ENCODE results near the gene TOMM40. TPM values are rescaled to one million over a fixed set of nuclear protein-coding genes. Genes with fewer than 3 reads are reported as not detected.

Gene TOMM40
- total and polyA plus RNA-seq, 2 of the 13 experiments (the other 11 are each of a cell fraction or from before 2014, with no cell fraction given): 72.0 to 110 TPM

- TF ChIP-seq ZNF577 (CRISPR knock-in tag; IDR thresholded peaks at IDR 0.05; ENCODE audit: borderline replicate concordance, low read depth) (no peak), HOXA3 (CRISPR knock-in tag; IDR thresholded peaks at IDR 0.05) (peak; percentile 14; the same call in 1 of the 2 replicates), ELF3 (CRISPR knock-in tag; IDR thresholded peaks at IDR 0.05) (peak; percentile 53), HMGXB4 (CRISPR knock-in tag; IDR thresholded peaks at IDR 0.05; ENCODE audit: borderline replicate concordance in 1 of 2, low read depth in 1 of 2) (no peak), ZNF563 (CRISPR knock-in tag; IDR thresholded peaks at IDR 0.05) (no peak; the same call in 1 of the 2 replicates), MAFG (CRISPR knock-in tag; IDR thresholded peaks at IDR 0.05) (no peak), ZBTB44 (CRISPR knock-in tag; IDR thresholded peaks at IDR 0.05) (no peak), ATF3 (CRISPR knock-in tag; IDR thresholded peaks at IDR 0.05) (no peak), TFDP2 (CRISPR knock-in tag; IDR thresholded peaks at IDR 0.05) (no peak), TERF1 (CRISPR knock-in tag; IDR thresholded peaks at IDR 0.05) (no peak), ZNF484 (CRISPR knock-in tag; IDR thresholded peaks at IDR 0.05; ENCODE audit: borderline replicate concordance, low read depth) (no peak), SCMH1 (CRISPR knock-in tag; IDR thresholded peaks at IDR 0.05; ENCODE audit: borderline replicate concordance) (no peak), ZNF350 (CRISPR knock-in tag; IDR thresholded peaks at IDR 0.05; ENCODE audit: borderline replicate concordance, low read depth) (no peak), HIVEP1 (CRISPR knock-in tag; IDR thresholded peaks at IDR 0.05) (no peak; the same call in 1 of the 2 replicates), SYNCRIP (IDR thresholded peaks at IDR 0.05; ENCODE audit: insufficient read depth, low read depth, low read length) (no peak), HIC2 (CRISPR knock-in tag; IDR thresholded peaks at IDR 0.05; ENCODE audit: low read depth) (no peak), TBX2 (CRISPR knock-in tag; IDR thresholded peaks at IDR 0.05; ENCODE audit: borderline replicate concordance) (no peak), MTF2 (CRISPR knock-in tag; IDR thresholded peaks at IDR 0.05; ENCODE audit: borderline replicate concordance) (no peak), IKZF4 (CRISPR knock-in tag; IDR thresholded peaks at IDR 0.05; ENCODE audit: borderline replicate concordance, low read depth, not compliant biosample characterization) (no peak), POLR2AphosphoS5 (IDR thresholded peaks at IDR 0.05; ENCODE audit: low read depth, low read length) (no peak; the same call in 1 of the 2 replicates), MAX (IDR thresholded peaks at IDR 0.05) (0 out of 2 replicates have a peak, but pooled peaks have one; percentile 21)
These were observed 56.1 kb downstream of the TOMM40 start (continued) for GRCh38 chr19:44947041-44947581.

Data from HepG2 (cell line).